Body of pancreas (tissue), 4 donors: ENCODE measurements around the gene ARFGAP2.

Experiments
- POLR2A ChIP-seq, 3 donors: fragments of 450-650 bp; IDR thresholded peaks; one replicate each; pipeline ENCODE4 v1.6.1; 2016; ENCODE audit warnings: antibody characterized with exemption in 3 of 3, mild to moderate bottlenecking in 2 of 3
- TF ChIP-seq, protein P1 (sequence below), 7 experiments: fragments of 450-650 bp in 4 of 7; fragments of 200-600 bp in 3 of 7; sonication (generic) in 3 of 7; IDR thresholded peaks; one replicate each; pipeline ENCODE4 v1.5.1; 2016 to 2019; ENCODE audit warnings: antibody characterized with exemption in 7 of 7

GRCh38 chr11:47147681-47148080 is 29.0 kb downstream of the ARFGAP2 start:
- TF ChIP-seq POLR2A (IDR thresholded peaks at IDR 0.05): no peak
- TF ChIP-seq, protein P1, sequence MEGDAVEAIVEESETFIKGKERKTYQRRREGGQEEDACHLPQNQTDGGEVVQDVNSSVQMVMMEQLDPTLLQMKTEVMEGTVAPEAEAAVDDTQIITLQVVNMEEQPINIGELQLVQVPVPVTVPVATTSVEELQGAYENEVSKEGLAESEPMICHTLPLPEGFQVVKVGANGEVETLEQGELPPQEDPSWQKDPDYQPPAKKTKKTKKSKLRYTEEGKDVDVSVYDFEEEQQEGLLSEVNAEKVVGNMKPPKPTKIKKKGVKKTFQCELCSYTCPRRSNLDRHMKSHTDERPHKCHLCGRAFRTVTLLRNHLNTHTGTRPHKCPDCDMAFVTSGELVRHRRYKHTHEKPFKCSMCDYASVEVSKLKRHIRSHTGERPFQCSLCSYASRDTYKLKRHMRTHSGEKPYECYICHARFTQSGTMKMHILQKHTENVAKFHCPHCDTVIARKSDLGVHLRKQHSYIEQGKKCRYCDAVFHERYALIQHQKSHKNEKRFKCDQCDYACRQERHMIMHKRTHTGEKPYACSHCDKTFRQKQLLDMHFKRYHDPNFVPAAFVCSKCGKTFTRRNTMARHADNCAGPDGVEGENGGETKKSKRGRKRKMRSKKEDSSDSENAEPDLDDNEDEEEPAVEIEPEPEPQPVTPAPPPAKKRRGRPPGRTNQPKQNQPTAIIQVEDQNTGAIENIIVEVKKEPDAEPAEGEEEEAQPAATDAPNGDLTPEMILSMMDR (IDR thresholded peaks at IDR 0.05): no peak
